Gastrocnemius medialis (tissue), 4 donors: ENCODE data around the gene CTAGE15. TPM values are rescaled to one million over a fixed set of nuclear protein-coding genes. Genes with fewer than 3 reads are reported as not detected.
A peak's percentile ranks its signal among the peaks of the same experiment; 100 is the strongest.
"Not testable (repeated sequence)": the region's sequence is repeated elsewhere in the genome, so short reads cannot be mapped to it uniquely, and the experiment has no call there.

ENCODE experiments used
- ATAC-seq, 2 donors: fragments of 150-250 bp; one replicate each; pipeline ENCODE4 v1.9.1; 2016
- DNase-seq, 2 donors: peaks; one replicate each; pipeline ENCODE4 v3.0.0-alpha.2; 2019
- H3K27ac ChIP-seq, 4 donors: fragments of 200-600 bp; sonication (generic); 1 replicate in 1 of 4; 2 replicates in 3 of 4; pipeline ENCODE4 v1.5.1; 2016 to 2018; ENCODE audit warnings: mild to moderate bottlenecking in 2 of 4, moderate library complexity in 1 of 4
- H3K27me3 ChIP-seq, 3 donors: fragments of 200-600 bp; sonication (generic) in 2 of 3; 1 replicate in 1 of 3; 2 replicates in 2 of 3; pipeline versions ENCODE4 v1.5.1 to v1.6.0; 2016 to 2019; ENCODE audit warnings: mild to moderate bottlenecking in 1 of 3, moderate library complexity in 1 of 3
- H3K36me3 ChIP-seq, 2 donors: fragments of 200-600 bp; sonication (generic) in 1 of 2; one replicate each; pipeline ENCODE4 v1.5.1; 2017 to 2018
- H3K4me1 ChIP-seq, 2 donors: fragments of 200-600 bp; sonication (generic) in 1 of 2; one replicate each; pipeline ENCODE4 v1.5.1; 2016 to 2017; ENCODE audit warnings: mild to moderate bottlenecking in 2 of 2
- H3K4me3 ChIP-seq, 4 donors: fragments of 200-600 bp; sonication (generic) in 3 of 4; 1 replicate in 1 of 4; 2 replicates in 3 of 4; pipeline ENCODE4 v1.5.1; 2016 to 2019; ENCODE audit warnings: mild to moderate bottlenecking in 2 of 4
- H3K9me3 ChIP-seq, 3 donors: fragments of 200-600 bp; sonication (generic) in 2 of 3; 1 replicate in 1 of 3; 2 replicates in 2 of 3; pipeline ENCODE4 v1.5.1; 2016 to 2019
- CTCF ChIP-seq, 5 experiments: fragments of 450-650 bp in 3 of 5; fragments of 200-600 bp in 2 of 5; sonication (generic) in 2 of 5; IDR thresholded peaks in 4 of 5; conservative IDR thresholded peaks in 1 of 5; 1 replicate in 4 of 5; 2 replicates in 1 of 5; pipeline ENCODE4 v1.5.1; 2016 to 2019; ENCODE audit warnings: antibody characterized with exemption in 5 of 5, mild to moderate bottlenecking in 3 of 5, moderate library complexity in 3 of 5
- in situ Hi-C, 4 donors: fragments of 200-750 bp; cut with MboI; loops; one replicate each; pipeline versions ENCODE4 v1.15.0 to v1.8.0; 2017; ENCODE audit warnings: low sequenced_read_pairs in 4 of 4
- intact Hi-C: fragments of 100-400 bp; cut with DNase I; formaldehyde crosslinking; loops from one replicate; pipeline ENCODE4 v1.15.1; 2023; ENCODE audit warnings: low total_unique reads
- total RNA-seq, 4 donors: library from RNA; depleted of rRNA; stranded (reverse); fragments of >200 nt; gene quantifications; one replicate each; pipeline versions ENCODE4 v1.1.0 to v1.2.3, GENCODE V29; 2016

CTAGE15 gene
- total RNA-seq, 4 donors from 2014 or later = not detected

- H3K4me1 ChIP-seq, in situ Hi-C loops, intact Hi-C loops, H3K27me3 ChIP-seq, H3K27ac ChIP-seq, H3K9me3 ChIP-seq, H3K4me3 ChIP-seq, H3K36me3 ChIP-seq: not testable (repeated sequence)
- DNase-seq (peak; percentile 37 to 43), ATAC-seq (peak; percentile 61 to 63)
- peak in 2 of 5 experiments; percentile 50 to 54 for TF ChIP-seq CTCF (IDR thresholded peaks at IDR 0.05 in 4 of 5, conservative IDR thresholded peaks at IDR 0.05 in 1 of 5)
These were observed 48.5 kb downstream of the CTAGE15 start for GRCh38 chr7:143620058-143620457.

GRCh38 chr7:143620646-143621045, 49.0 kb downstream of the CTAGE15 start, which contains the start of gene TCAF2:
Gene TCAF2 (plus strand): TSS chr7:143620974.
- DNase-seq (peak; percentile 52 to 72), ATAC-seq (peak; percentile 84 to 85)
- H3K27ac ChIP-seq, H3K36me3 ChIP-seq, H3K9me3 ChIP-seq, H3K4me1 ChIP-seq, H3K27me3 ChIP-seq, intact Hi-C loops, in situ Hi-C loops: not testable (repeated sequence)
- peak within 1 kb of the TSS in 2 of 4 donors; percentile 45 to 49 for H3K4me3 ChIP-seq

- H3K27me3 ChIP-seq, H3K27ac ChIP-seq, H3K4me1 ChIP-seq, in situ Hi-C loops, H3K9me3 ChIP-seq, DNase-seq, intact Hi-C loops, H3K36me3 ChIP-seq: not testable (repeated sequence)
- peak; percentile 22 to 28 for ATAC-seq
- peak overlapping the region in 1 of 4 donors; percentile 49 for H3K4me3 ChIP-seq
These were observed 49.6 kb downstream of the CTAGE15 start for GRCh38 chr7:143621175-143621574.

- H3K9me3 ChIP-seq, DNase-seq, ATAC-seq, H3K36me3 ChIP-seq, H3K27ac ChIP-seq, H3K4me1 ChIP-seq, intact Hi-C loops, H3K27me3 ChIP-seq, H3K4me3 ChIP-seq, in situ Hi-C loops: not testable (repeated sequence)
These were observed 50.5 kb downstream of the CTAGE15 start for GRCh38 chr7:143622130-143622529.

Other genes with a start within 250 kb of the CTAGE15 start
- gene FAM131B, start 209.1 kb upstream of the CTAGE15 start, total RNA-seq = 1 to 10 TPM in 1 of 4 donors, under 1 TPM in 2, not detected in 1; 0.33 to 1.2 (median 0.38) TPM
- 10 to 100 TPM; 27.1 to 81.8 (median 43.2) TPM for gene ZYX, start 190.5 kb upstream of the CTAGE15 start, total RNA-seq
- gene EPHA1, start 162.9 kb upstream of the CTAGE15 start, total RNA-seq = not detected
- gene TAS2R60, start 128.3 kb upstream of the CTAGE15 start, total RNA-seq = not detected
- gene TAS2R41, start 93.9 kb upstream of the CTAGE15 start, total RNA-seq = not detected
- 1 to 10 TPM; 1.6 to 2.9 (median 2.3) TPM for gene TCAF2, start 49.2 kb downstream of the CTAGE15 start, total RNA-seq
- gene CTAGE6, start 185.9 kb downstream of the CTAGE15 start, total RNA-seq = 1 to 10 TPM in 1 of 4 donors, not detected in 3; 1.2 TPM